Suprapubic skin (tissue), 4 donors: ENCODE measurements around the gene OSTM1. TPM values are rescaled to one million over a fixed set of nuclear protein-coding genes. Genes with fewer than 3 reads are reported as not detected.

ENCODE experiments used
- DNase-seq, 2 donors: peaks; one replicate each; pipeline ENCODE4 v3.0.0-alpha.2; 2019; ENCODE audit warnings: low spot score in 2 of 2
- H3K27ac ChIP-seq: fragments of 200-600 bp; sonication (generic); one replicate; pipeline ENCODE4 v1.5.1; 2019
- H3K27me3 ChIP-seq: fragments of 200-600 bp; sonication (generic); one replicate; pipeline ENCODE4 v1.5.1; 2019
- H3K36me3 ChIP-seq: fragments of 200-600 bp; sonication (generic); one replicate; pipeline ENCODE4 v1.5.1; 2019
- H3K4me1 ChIP-seq: fragments of 200-600 bp; sonication (generic); one replicate; pipeline ENCODE4 v1.5.1; 2019
- H3K4me3 ChIP-seq: fragments of 200-600 bp; sonication (generic); one replicate; pipeline ENCODE4 v1.5.1; 2019; ENCODE audit warnings: mild to moderate bottlenecking
- H3K9me3 ChIP-seq: fragments of 200-600 bp; sonication (generic); one replicate; pipeline ENCODE4 v1.5.1; 2019
- CTCF ChIP-seq, 2 donors: fragments of 200-600 bp in 1 of 2; fragments of 450-650 bp in 1 of 2; sonication (generic) in 1 of 2; IDR thresholded peaks; one replicate each; pipeline ENCODE4 v1.5.1; 2016 to 2019; ENCODE audit warnings: antibody characterized with exemption in 2 of 2, mild to moderate bottlenecking in 1 of 2, moderate library complexity in 1 of 2
- EP300 ChIP-seq: sonication (generic); formaldehyde crosslinking; IDR thresholded peaks from one replicate; pipeline ENCODE4 v1.6.1; 2017; ENCODE audit warnings: antibody characterized with exemption
- POLR2A ChIP-seq, 2 donors: fragments of 450-650 bp; IDR thresholded peaks; one replicate each; pipeline ENCODE4 v1.6.1; 2017; ENCODE audit warnings: antibody characterized with exemption in 2 of 2, mild to moderate bottlenecking in 2 of 2, moderate library complexity in 2 of 2
- POLR2AphosphoS5 ChIP-seq, 3 donors: sonication (generic); formaldehyde crosslinking; IDR thresholded peaks; one replicate each; pipeline ENCODE4 v1.6.1; 2017; ENCODE audit warnings: antibody characterized with exemption in 3 of 3
- WGBS: methylation state at CpG from one replicate; pipeline ENCODE4 v1.1.5; 2018; 5-methylcytosine and 5-hydroxymethylcytosine counted together
- total RNA-seq, 4 donors: library from RNA; depleted of rRNA; stranded (reverse); fragments of >200 nt; gene quantifications; one replicate each; pipeline ENCODE4 v1.1.0, GENCODE V29; 2016

OSTM1 gene
- 10 to 100 TPM; 26.9 to 44.5 (median 38.2) TPM for total RNA-seq

DNA sequence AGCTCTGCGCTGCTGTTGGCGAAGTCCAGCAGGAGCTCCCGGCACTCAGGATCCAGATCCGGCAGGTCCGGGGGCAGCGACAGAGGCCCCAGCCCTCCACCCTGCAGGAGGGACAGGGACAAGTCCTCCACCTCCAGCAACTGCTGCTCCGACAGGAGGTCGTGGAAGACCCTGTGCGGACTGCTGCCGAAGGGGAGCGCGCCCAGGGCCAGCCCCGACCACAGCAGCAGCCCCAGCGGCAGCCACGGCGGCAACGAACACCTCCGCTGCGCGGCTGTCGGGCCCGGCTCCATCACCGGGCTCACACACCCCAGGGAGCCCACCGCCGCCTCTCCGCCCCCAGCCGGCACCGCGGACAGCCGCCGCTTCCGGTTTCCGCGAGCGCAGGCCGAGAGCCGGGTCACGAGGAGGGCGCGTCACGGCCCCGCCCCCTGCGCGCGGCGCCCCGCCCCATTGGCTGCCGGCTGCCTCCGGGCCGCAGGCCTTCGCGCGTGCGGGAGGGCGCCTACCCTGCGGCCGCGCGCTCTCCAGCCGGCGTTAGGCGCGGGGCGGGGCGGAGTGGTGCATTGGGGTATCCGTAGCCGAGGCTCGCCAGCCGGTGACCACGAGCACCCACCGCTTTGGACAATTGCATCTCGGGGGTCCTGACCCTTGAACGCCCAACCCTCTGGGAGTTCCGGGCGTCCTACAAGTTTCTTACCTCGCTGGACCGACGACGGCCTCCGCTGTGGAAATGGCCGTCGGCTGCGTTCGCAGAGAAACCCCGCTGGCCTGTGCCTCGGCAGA lies at the start of gene OSTM1:
Gene OSTM1 (minus strand): TSS at position 383 of the 786 bp plus-strand sequence. CDS start 90 bp downstream, at position 293.
- peak; percentile 91 for DNase-seq
- peak within 1 kb of the TSS; percentile 92 for H3K4me3 ChIP-seq
- H3K4me1 ChIP-seq: peaks cover 24% of the 10 kb centered on the region
- WGBS: under 1% methylated on average over 32 of the region's 86 CpGs
- H3K27ac ChIP-seq: peak within 1 kb of the TSS; percentile 75
- no peaks in the 10 kb centered on the region for H3K36me3 ChIP-seq
- H3K9me3 ChIP-seq: no peaks in the 10 kb centered on the region
- H3K27me3 ChIP-seq: no peaks in the 10 kb centered on the region
- TF ChIP-seq POLR2AphosphoS5 (IDR thresholded peaks at IDR 0.05): no peak
- peak; percentile 39 to 46 for TF ChIP-seq POLR2A (IDR thresholded peaks at IDR 0.05)

GRCh38 chr6:108123946-108124345 lies 49.4 kb upstream of the OSTM1 start:
- 40% methylated on average over 7 of the region's 7 CpGs for WGBS

DNA sequence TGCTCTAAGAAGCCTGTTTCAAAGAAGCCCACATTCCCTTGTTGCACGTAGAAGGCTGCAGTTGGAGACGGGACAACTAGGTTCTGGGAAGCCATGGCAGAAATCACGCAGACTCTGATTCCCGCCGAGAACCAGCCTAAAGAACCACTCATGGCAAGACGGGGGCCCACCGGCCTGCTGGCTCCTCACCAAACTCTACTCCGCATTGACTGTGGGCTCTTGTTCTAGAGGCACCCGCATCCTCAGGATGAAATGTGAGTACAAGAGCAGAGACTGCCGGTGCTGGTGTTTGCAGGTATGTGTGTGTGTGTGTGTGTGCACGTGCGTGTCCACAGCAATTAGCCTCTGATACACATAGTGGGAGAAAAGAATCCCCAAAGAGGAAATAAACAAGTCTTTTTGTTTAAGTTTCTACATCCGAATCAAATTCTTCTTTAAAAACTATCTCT lies 49.0 kb upstream of the OSTM1 start:
- H3K4me1 ChIP-seq: peaks cover 17% of the 10 kb centered on the region
- 47% methylated on average over 13 of the region's 13 CpGs for WGBS
- no peaks in the 10 kb centered on the region for H3K9me3 ChIP-seq
- DNase-seq: no peak
- H3K4me3 ChIP-seq: no peak overlapping the region
- peaks cover 83% of the 10 kb centered on the region for H3K27me3 ChIP-seq
- TF ChIP-seq EP300 (no peak), POLR2AphosphoS5 (IDR thresholded peaks at IDR 0.05) (no peak), CTCF (IDR thresholded peaks at IDR 0.05) (no peak), POLR2A (IDR thresholded peaks at IDR 0.05) (no peak)
- H3K27ac ChIP-seq: no peak overlapping the region
- no peaks in the 10 kb centered on the region for H3K36me3 ChIP-seq

More at GRCh38 chr6:108123946-108124345, 49.4 kb upstream of the OSTM1 start:
- Histone ChIP-seq H3K36me3 (no peaks in the 10 kb centered on the region), H3K27ac (no peak overlapping the region), H3K27me3 (peaks cover 81% of the 10 kb centered on the region), H3K4me3 (no peak overlapping the region), H3K9me3 (no peaks in the 10 kb centered on the region), H3K4me1 (peaks cover 12% of the 10 kb centered on the region)
- DNase-seq: no peak
- TF ChIP-seq POLR2A (IDR thresholded peaks at IDR 0.05) (no peak), CTCF (IDR thresholded peaks at IDR 0.05) (no peak), POLR2AphosphoS5 (IDR thresholded peaks at IDR 0.05) (no peak), EP300 (no peak)

- Histone ChIP-seq H3K27ac (no peak overlapping the region), H3K27me3 (peaks cover 91% of the 10 kb centered on the region), H3K36me3 (no peaks in the 10 kb centered on the region), H3K9me3 (no peaks in the 10 kb centered on the region), H3K4me3 (no peak overlapping the region), H3K4me1 (peaks cover 32% of the 10 kb centered on the region)
- no peak for DNase-seq
- WGBS: 76% methylated on average over 10 of the region's 10 CpGs
- TF ChIP-seq POLR2AphosphoS5 (IDR thresholded peaks at IDR 0.05): no peak
- no peak for TF ChIP-seq POLR2A (IDR thresholded peaks at IDR 0.05)
- TF ChIP-seq CTCF (IDR thresholded peaks at IDR 0.05): no peak
- TF ChIP-seq EP300: no peak
These were observed 47.1 kb upstream of the OSTM1 start for GRCh38 chr6:108121612-108122011.

DNA sequence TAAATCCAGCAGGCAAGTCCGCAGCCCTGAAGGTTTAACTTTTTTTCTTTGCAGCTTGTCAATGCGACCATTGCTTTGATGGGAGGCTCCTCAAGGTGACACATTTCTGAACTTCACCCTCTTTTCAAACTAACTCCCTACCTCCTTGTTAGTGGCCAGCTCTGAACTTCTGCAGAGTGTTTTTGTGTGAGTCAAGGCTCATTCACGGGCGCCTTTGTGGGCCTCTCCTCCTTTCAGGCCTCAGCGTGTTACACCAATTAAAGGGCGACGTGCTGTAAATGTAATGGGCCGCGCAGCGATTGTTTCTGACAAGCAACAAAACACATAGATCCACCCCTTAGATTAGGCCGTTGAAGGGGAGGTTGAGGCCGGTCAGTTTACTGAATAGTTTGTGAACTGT lies 45.8 kb upstream of the OSTM1 start:
- WGBS: 91% methylated on average over 12 of the region's 12 CpGs
- Histone ChIP-seq H3K4me1 (peaks cover 42% of the 10 kb centered on the region), H3K27me3 (peaks cover 96% of the 10 kb centered on the region), H3K36me3 (no peaks in the 10 kb centered on the region), H3K27ac (no peak overlapping the region), H3K9me3 (no peaks in the 10 kb centered on the region), H3K4me3 (no peak overlapping the region)
- DNase-seq: no peak
- TF ChIP-seq CTCF (IDR thresholded peaks at IDR 0.05) (no peak), POLR2AphosphoS5 (IDR thresholded peaks at IDR 0.05) (no peak), EP300 (no peak), POLR2A (IDR thresholded peaks at IDR 0.05) (no peak)
